ENCODE data around the gene BAIAP2L1. TPM values are rescaled to one million over a fixed set of nuclear protein-coding genes. Genes with fewer than 3 reads are reported as not detected.
"Not testable (repeated sequence)": the region's sequence is repeated elsewhere in the genome, so short reads cannot be mapped to it uniquely, and the experiment has no call there.

BAIAP2L1 gene
- total RNA-seq, 3 donors from 2014 or later, result 1.3 to 11.0 (median 8.5) TPM

DNA sequence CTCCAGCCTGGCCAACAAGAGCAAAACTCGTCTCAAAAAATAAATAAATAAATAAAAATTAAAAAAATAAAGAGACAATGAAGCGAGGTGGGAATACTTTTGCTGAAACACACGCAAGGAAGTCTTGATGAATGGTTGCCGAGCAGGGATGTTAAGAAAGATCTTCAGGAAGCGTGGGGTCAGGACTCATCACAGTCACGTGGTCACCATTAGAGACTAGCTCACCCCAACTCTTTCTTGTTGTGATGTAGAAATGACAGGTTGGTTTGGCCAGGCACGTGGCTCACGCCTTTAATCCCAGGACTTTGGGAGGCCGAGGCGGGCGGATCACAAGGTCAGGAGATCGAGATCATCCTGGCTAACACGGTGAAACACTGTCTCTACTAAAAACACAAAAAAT lies 28.9 kb upstream of the BAIAP2L1 start:
- no peak for DNase-seq (ENCODE audit: low spot score in 2 of 2)
- intact Hi-C loops (cut with DNase I; ENCODE audit: low total_unique reads), result no loop called here
- H3K27ac ChIP-seq, result no peak overlapping the region
- no peaks in the 10 kb centered on the region for H3K27me3 ChIP-seq
- TF ChIP-seq POLR2A (IDR thresholded peaks at IDR 0.05) (no peak), POLR2AphosphoS5 (IDR thresholded peaks at IDR 0.05) (no peak)
- TF ChIP-seq, protein P1, sequence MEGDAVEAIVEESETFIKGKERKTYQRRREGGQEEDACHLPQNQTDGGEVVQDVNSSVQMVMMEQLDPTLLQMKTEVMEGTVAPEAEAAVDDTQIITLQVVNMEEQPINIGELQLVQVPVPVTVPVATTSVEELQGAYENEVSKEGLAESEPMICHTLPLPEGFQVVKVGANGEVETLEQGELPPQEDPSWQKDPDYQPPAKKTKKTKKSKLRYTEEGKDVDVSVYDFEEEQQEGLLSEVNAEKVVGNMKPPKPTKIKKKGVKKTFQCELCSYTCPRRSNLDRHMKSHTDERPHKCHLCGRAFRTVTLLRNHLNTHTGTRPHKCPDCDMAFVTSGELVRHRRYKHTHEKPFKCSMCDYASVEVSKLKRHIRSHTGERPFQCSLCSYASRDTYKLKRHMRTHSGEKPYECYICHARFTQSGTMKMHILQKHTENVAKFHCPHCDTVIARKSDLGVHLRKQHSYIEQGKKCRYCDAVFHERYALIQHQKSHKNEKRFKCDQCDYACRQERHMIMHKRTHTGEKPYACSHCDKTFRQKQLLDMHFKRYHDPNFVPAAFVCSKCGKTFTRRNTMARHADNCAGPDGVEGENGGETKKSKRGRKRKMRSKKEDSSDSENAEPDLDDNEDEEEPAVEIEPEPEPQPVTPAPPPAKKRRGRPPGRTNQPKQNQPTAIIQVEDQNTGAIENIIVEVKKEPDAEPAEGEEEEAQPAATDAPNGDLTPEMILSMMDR (IDR thresholded peaks at IDR 0.05), result no peak
- no peaks in the 10 kb centered on the region for H3K36me3 ChIP-seq
- H3K9me3 ChIP-seq, result no peaks in the 10 kb centered on the region
- no peaks in the 10 kb centered on the region for H3K4me1 ChIP-seq
- no peak overlapping the region for H3K4me3 ChIP-seq

DNA sequence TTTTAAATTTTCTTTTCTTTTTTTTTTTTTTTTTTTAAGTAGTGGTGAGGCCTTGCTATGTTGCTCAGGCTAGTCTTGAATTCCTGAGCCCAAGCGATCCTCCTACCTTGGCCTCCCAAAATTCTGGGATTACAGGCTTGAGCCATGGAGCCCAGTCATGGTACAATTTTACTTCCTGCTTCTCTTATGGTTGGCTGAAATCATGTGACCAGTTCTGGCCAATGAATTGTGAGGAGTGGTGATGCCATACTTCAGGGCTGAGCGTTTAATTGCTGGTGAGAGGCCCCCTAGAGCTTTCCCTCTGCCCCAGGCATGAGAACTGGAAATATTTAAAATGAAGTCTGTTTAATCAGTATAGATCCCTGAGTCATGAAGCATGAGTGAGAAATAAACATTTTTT lies 22.2 kb upstream of the BAIAP2L1 start:
- Histone ChIP-seq H3K27me3 (peaks cover 0 to 3% of the 10 kb centered on the region in 2 donors), H3K4me3 (no peak overlapping the region), H3K4me1 (no peaks in the 10 kb centered on the region), H3K27ac (no peak overlapping the region), H3K36me3 (no peaks in the 10 kb centered on the region), H3K9me3 (no peaks in the 10 kb centered on the region)
- no peak for TF ChIP-seq POLR2AphosphoS5 (IDR thresholded peaks at IDR 0.05)
- TF ChIP-seq, protein P1 (IDR thresholded peaks at IDR 0.05), result no peak
- TF ChIP-seq POLR2A (IDR thresholded peaks at IDR 0.05), result no peak
- intact Hi-C loops (cut with DNase I; ENCODE audit: low total_unique reads), result no loop called here
- no peak for DNase-seq (ENCODE audit: low spot score in 2 of 2)

DNA sequence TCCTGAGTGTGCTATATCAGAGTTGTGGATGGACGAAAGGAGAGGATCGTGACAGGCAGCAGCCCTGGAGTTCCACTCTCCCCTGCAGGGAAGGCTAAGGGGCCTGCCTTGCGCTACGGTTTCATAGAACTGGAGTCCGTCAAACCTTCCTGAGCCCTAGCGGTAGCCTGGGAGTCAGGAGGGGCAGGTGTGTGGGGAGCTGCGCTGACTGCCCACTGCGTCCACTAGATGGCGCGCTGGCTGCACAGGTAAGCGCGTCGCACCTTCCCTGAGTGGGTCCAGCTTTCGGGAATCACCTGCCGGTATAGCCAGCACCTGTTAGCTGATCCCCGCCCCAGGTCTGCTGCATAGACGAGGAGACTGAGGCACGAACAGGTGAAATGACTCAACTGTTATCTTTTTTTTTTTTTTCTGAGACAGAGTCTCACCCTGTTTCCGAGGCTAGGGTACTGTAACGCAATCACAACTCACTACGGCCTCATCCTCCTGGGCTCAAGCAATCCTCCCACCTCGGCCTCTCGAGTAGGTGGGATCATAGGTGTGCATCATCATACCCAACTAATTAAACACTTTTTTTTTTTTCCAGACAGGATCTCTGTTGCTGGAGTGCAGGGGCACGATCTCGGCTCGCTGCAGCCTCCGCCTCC lies 20.2 kb upstream of the BAIAP2L1 start:
- Histone ChIP-seq H3K4me3 (no peak overlapping the region), H3K27me3 (peaks cover 0 to 3% of the 10 kb centered on the region in 2 donors), H3K4me1 (no peaks in the 10 kb centered on the region), H3K9me3 (no peaks in the 10 kb centered on the region), H3K36me3 (no peaks in the 10 kb centered on the region), H3K27ac (no peak overlapping the region)
- TF ChIP-seq, protein P1 (IDR thresholded peaks at IDR 0.05), result peak; percentile 27 to 77 (median 66)
- TF ChIP-seq POLR2AphosphoS5 (IDR thresholded peaks at IDR 0.05), result no peak
- intact Hi-C loops (cut with DNase I; ENCODE audit: low total_unique reads), result no loop called here
- DNase-seq (ENCODE audit: low spot score in 2 of 2), result peak; percentile 37 to 78

DNA sequence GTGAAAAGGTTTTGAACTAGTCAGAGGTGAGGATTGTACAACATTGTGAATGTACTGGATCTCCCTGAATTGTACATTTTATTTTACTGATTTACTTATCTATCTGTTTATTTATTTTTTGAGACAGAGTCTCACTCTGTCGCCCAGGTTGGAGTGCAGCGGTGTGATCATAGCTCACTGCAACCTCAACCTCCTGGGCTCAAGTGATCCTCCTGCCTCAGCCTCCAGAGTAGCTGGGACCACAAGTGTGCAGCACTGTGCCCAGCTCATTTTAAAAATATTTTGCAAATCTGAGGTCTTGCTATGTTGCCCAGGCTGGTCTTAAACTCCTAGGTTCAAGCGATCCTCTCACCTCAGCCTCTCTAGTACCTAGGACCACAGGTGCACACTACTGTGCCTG lies 19.1 kb upstream of the BAIAP2L1 start:
- intact Hi-C loops (cut with DNase I; ENCODE audit: low total_unique reads); H3K4me1 ChIP-seq; H3K4me3 ChIP-seq; H3K27ac ChIP-seq; H3K27me3 ChIP-seq; H3K36me3 ChIP-seq; H3K9me3 ChIP-seq; DNase-seq (ENCODE audit: low spot score in 2 of 2): not testable (repeated sequence)

DNA sequence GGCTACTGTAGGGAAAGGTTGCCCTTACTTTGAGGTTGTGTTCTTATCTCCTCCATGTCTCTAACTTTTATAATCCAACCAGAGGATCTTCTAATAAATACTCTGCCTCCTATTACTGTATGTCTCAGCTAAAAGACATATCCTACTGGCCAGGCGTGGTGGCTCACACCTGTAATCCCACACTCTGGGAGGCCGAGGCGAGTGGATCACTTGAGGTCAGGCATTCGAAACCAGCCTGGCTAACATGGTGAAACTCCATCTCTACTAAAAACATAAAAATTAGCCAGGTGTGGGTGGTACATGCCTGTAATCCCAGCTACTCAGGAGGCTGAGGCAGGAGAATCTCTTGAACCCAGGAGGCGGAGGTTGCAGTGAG lies 18.4 kb upstream of the BAIAP2L1 start:
- H3K27ac ChIP-seq; H3K9me3 ChIP-seq; H3K4me1 ChIP-seq; DNase-seq (ENCODE audit: low spot score in 2 of 2); H3K27me3 ChIP-seq; H3K36me3 ChIP-seq; intact Hi-C loops (cut with DNase I; ENCODE audit: low total_unique reads); H3K4me3 ChIP-seq: not testable (repeated sequence)

DNA sequence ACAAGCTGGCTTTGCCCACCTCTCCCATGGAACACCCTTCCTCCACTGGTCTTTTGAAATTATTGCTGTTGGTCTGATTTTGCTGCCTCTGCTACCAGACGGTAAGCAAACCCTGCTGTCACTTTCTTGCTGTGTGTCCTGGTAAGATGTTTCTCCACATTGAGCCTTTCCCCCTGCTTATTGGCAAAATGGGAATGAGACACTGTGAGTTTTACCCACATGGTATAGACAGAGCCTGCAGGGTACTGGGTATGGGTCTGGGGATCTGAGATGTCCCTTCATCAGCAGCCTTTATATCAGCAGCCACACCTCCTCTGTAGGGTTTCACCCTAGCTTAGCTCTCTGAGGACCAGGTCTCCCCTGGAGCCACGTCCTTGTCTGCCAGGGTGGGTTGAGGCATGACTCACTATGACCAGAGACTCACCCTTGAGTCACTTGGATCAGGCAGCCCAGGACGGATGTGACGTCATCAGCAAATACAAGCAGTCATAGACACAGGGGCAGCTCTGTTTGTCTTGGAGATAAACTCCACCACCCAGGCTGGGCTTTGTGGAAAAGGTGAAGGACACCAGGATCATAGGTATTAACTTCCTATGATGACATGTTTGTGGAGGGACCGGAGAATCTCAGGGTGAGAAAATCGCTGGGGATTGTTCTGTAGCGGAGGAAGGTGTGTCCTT lies 17.9 kb upstream of the BAIAP2L1 start:
- TF ChIP-seq POLR2A (IDR thresholded peaks at IDR 0.05) (no peak), POLR2AphosphoS5 (IDR thresholded peaks at IDR 0.05) (no peak)
- TF ChIP-seq, protein P1 (IDR thresholded peaks at IDR 0.05), result no peak
- no peak overlapping the region for H3K4me3 ChIP-seq
- no peak for DNase-seq (ENCODE audit: low spot score in 2 of 2)
- intact Hi-C loops (cut with DNase I; ENCODE audit: low total_unique reads), result no loop called here
- peaks cover 0 to 3% of the 10 kb centered on the region in 2 donors for H3K27me3 ChIP-seq
- H3K4me1 ChIP-seq, result no peaks in the 10 kb centered on the region
- H3K36me3 ChIP-seq, result no peaks in the 10 kb centered on the region
- no peak overlapping the region for H3K27ac ChIP-seq
- no peaks in the 10 kb centered on the region for H3K9me3 ChIP-seq
